Keratinocyte (primary cell): ENCODE results near the gene ATP1A4. TPM values are rescaled to one million over a fixed set of nuclear protein-coding genes. Genes with fewer than 3 reads are reported as not detected.

Source experiments
- DNase-seq: peaks from one replicate; pipeline ENCODE4 v3.0.0-alpha.2; 2011; ENCODE audit warnings: low read depth, missing footprints, low spot score
- FAIRE-seq: peaks from 2 replicates; lab custom pipeline; 2011; peaks lifted over from hg19 to GRCh38; lab: Jason Lieb, UNC
- H2AFZ ChIP-seq: 2 replicates; pipeline ENCODE4 v1.6.0; 2012; ENCODE audit warnings: low read length, control low read depth, inconsistent platforms; ENCODE audit not compliant: control insufficient read depth
- H3K27ac ChIP-seq: 2 replicates; pipeline ENCODE4 v1.5.1; 2011; ENCODE audit warnings: low read length; ENCODE audit not compliant: control insufficient read depth, insufficient read depth
- H3K27me3 ChIP-seq: 3 replicates; pipeline ENCODE4 v1.6.0; 2011; ENCODE audit warnings: low read length; ENCODE audit not compliant: control insufficient read depth, insufficient read depth; ENCODE audit errors: extremely low read depth
- H3K36me3 ChIP-seq, 2 experiments: 2 replicates in 1 of 2; 3 replicates in 1 of 2; pipeline ENCODE4 v1.5.1; 2011; ENCODE audit warnings: low read length in 2 of 2, mild to moderate bottlenecking in 1 of 2; ENCODE audit not compliant: control insufficient read depth in 2 of 2, insufficient read depth in 2 of 2; ENCODE audit errors: extremely low read depth in 1 of 2
- H3K4me1 ChIP-seq: 3 replicates; pipeline ENCODE4 v1.5.1; 2011; ENCODE audit warnings: low read length; ENCODE audit not compliant: control insufficient read depth, insufficient read depth; ENCODE audit errors: extremely low read depth
- H3K4me2 ChIP-seq: 3 replicates; pipeline ENCODE4 v1.6.0; 2011; ENCODE audit warnings: low read depth, low read length; ENCODE audit not compliant: control insufficient read depth, insufficient read depth; ENCODE audit errors: extremely low read depth
- H3K4me3 ChIP-seq, 3 experiments: fragments of 200-600 bp in 1 of 3; sonication (generic) in 1 of 3; 2 replicates in 2 of 3; 3 replicates in 1 of 3; pipeline ENCODE4 v1.5.1; 2011 to 2016; ENCODE audit warnings: low read length in 3 of 3, mild to moderate bottlenecking in 3 of 3, control low read depth in 2 of 3, inconsistent platforms in 1 of 3, low read depth in 1 of 3, mixed read lengths in 1 of 3, mixed run types in 1 of 3, moderate library complexity in 1 of 3; ENCODE audit not compliant: control insufficient read depth in 2 of 3, insufficient read depth in 2 of 3; ENCODE audit errors: extremely low read depth in 1 of 3
- H3K79me2 ChIP-seq: 2 replicates; pipeline ENCODE4 v1.6.0; 2012; ENCODE audit warnings: low read length; ENCODE audit not compliant: control insufficient read depth, insufficient read depth
- H3K9ac ChIP-seq: 3 replicates; pipeline ENCODE4 v1.6.0; 2011; ENCODE audit warnings: low read length; ENCODE audit not compliant: control insufficient read depth, insufficient read depth; ENCODE audit errors: extremely low read depth
- H3K9me1 ChIP-seq: 3 replicates; pipeline ENCODE4 v1.6.0; 2011; ENCODE audit warnings: low read length; ENCODE audit not compliant: control insufficient read depth, insufficient read depth; ENCODE audit errors: extremely low read depth
- H3K9me3 ChIP-seq: 2 replicates; pipeline ENCODE4 v1.5.1; 2012; ENCODE audit warnings: low read depth, low read length; ENCODE audit not compliant: control insufficient read depth
- H4K20me1 ChIP-seq: 3 replicates; pipeline ENCODE4 v1.6.0; 2011; ENCODE audit warnings: low read length; ENCODE audit not compliant: control insufficient read depth, insufficient read depth; ENCODE audit errors: extremely low read depth
- CTCF ChIP-seq, 3 experiments: IDR thresholded peaks in 1 of 3; conservative IDR thresholded peaks in 1 of 3; optimal IDR thresholded peaks in 1 of 3; 2 replicates in 2 of 3; 3 replicates in 1 of 3; pipeline versions ENCODE3 to v1.5.1; 2011; ENCODE audit warnings: low read length in 3 of 3, mild to moderate bottlenecking in 3 of 3, moderate library complexity in 2 of 3, control low read depth in 1 of 3, inconsistent platforms in 1 of 3; ENCODE audit not compliant: insufficient read depth in 2 of 3; ENCODE audit errors: extremely low read depth in 1 of 3
- EZH2 ChIP-seq: IDR thresholded peaks from one replicate; pipeline ENCODE4 v1.6.1; 2012; ENCODE audit warnings: inconsistent platforms, mild to moderate bottlenecking, low read length, moderate library complexity
- dilution Hi-C: fragments of 300-500 bp; cut with MboI; formaldehyde crosslinking; loops from one replicate; pipeline ENCODE4 v1.7.0; 2020; ENCODE audit warnings: low sequenced_read_pairs; ENCODE audit not compliant: extremely low pct_ligation_motif_present
- polyA minus RNA-seq, 3 experiments: library from RNA; depleted of rRNA, polyadenylated mRNA; stranded (reverse); fragments of >200 nt; gene quantifications; 1 replicate in 1 of 3; 2 replicates in 1 of 3; 3 replicates in 1 of 3; pipeline ENCODE4 v1.2.3, GENCODE V29; 2011
- polyA plus RNA-seq, 5 experiments: library from polyadenylated mRNA; depleted of rRNA in 3 of 5; stranded (reverse) in 3 of 5; stranded (forward) in 1 of 5; unstranded in 1 of 5; fragments of >200 nt; gene quantifications; 1 replicate in 1 of 5; 2 replicates in 3 of 5; 3 replicates in 1 of 5; pipeline versions ENCODE4 v1.2.1 to v1.2.3, GENCODE V29; 2011 to 2012; ENCODE audit warnings: missing spikeins in 2 of 5, low read depth in 1 of 5, low replicate concordance in 1 of 5

The ATP1A4 gene
- polyA plus RNA-seq = not detected in 3 replicates
- polyA plus RNA-seq (2011; ENCODE audit: low read depth) = not detected
- polyA plus RNA-seq (2011; cell fraction: cytosol; rRNA removed) = not detected in 2 replicates
- not detected in 2 replicates for polyA plus RNA-seq (2011; cell fraction: nucleus; rRNA removed)
- polyA plus RNA-seq (2012; ENCODE audit: low replicate concordance) = not detected in 2 replicates
- not detected in 3 replicates for polyA minus RNA-seq
- not detected for polyA minus RNA-seq (2011; cell fraction: cytosol; rRNA and poly(A)+ RNA removed)
- not detected in 2 replicates for polyA minus RNA-seq (2011; cell fraction: nucleus; rRNA and poly(A)+ RNA removed)

GRCh38 chr1:160151303-160151702, at the start of gene ATP1A4:
Gene ATP1A4, plus strand, starts transcription at chr1:160151603. Its CDS starts 438 bp downstream, at chr1:160152041.
- Histone ChIP-seq H4K20me1 (no peaks in the 10 kb centered on the region), H3K9me3 (no peaks in the 10 kb centered on the region), H3K79me2 (no peaks in the 10 kb centered on the region), H3K27ac (no peak within 1 kb of the TSS), H3K9me1 (no peaks in the 10 kb centered on the region), H3K4me2 (no peak within 1 kb of the TSS), H3K27me3 (no peaks in the 10 kb centered on the region), H3K9ac (no peak within 1 kb of the TSS), H3K36me3 (no peaks in the 10 kb centered on the region), H3K4me3 (no peak within 1 kb of the TSS), H3K4me1 (peaks cover 3% of the 10 kb centered on the region), H2AFZ (no peak within 1 kb of the TSS)
- dilution Hi-C loops = no loop called here
- DNase-seq (no peak), FAIRE-seq (no peak)
- no peak for TF ChIP-seq EZH2
- TF ChIP-seq CTCF (optimal IDR thresholded peaks at IDR 0.05 in 1 of 3, IDR thresholded peaks at IDR 0.05 in 1 of 3, conservative IDR thresholded peaks at IDR 0.05 in 1 of 3; ENCODE audit: extremely low read depth in 1 of 3, insufficient read depth in 2 of 3, low read length in 3 of 3) = no peak

- H3K27ac ChIP-seq = no peak overlapping the region
- no peak for TF ChIP-seq CTCF (optimal IDR thresholded peaks at IDR 0.05 in 1 of 3, IDR thresholded peaks at IDR 0.05 in 1 of 3, conservative IDR thresholded peaks at IDR 0.05 in 1 of 3; ENCODE audit: extremely low read depth in 1 of 3, insufficient read depth in 2 of 3, low read length in 3 of 3)
- no peak for TF ChIP-seq EZH2
- FAIRE-seq (peak; percentile 23), DNase-seq (no peak)
- no peak overlapping the region for H3K9ac ChIP-seq
- H3K4me1 ChIP-seq = peaks cover 17% of the 10 kb centered on the region
- H3K9me3 ChIP-seq = no peaks in the 10 kb centered on the region
- H3K27me3 ChIP-seq = no peaks in the 10 kb centered on the region
- H3K79me2 ChIP-seq = peaks cover 9% of the 10 kb centered on the region
- H4K20me1 ChIP-seq = no peaks in the 10 kb centered on the region
- no peak overlapping the region for H3K4me3 ChIP-seq
- no peak overlapping the region for H2AFZ ChIP-seq
- dilution Hi-C loops = no loop called here
- no peaks in the 10 kb centered on the region for H3K36me3 ChIP-seq
- no peaks in the 10 kb centered on the region for H3K9me1 ChIP-seq
- H3K4me2 ChIP-seq = no peak overlapping the region
Observed at GRCh38 chr1:160101717-160102522, 49.5 kb upstream of the ATP1A4 start.
